HCT116 (cell line): ENCODE measurements around the gene PHF2. TPM values are rescaled to one million over a fixed set of nuclear protein-coding genes. Genes with fewer than 3 reads are reported as not detected.

ENCODE experiments used
- ATAC-seq: fragments of 200-7000 bp; cut with Tn5 transposase; 2 replicates; pipeline ENCODE4 v1.9.1; 2020; ENCODE audit warnings: mild to moderate bottlenecking, moderate library complexity
- BruUV-seq: library from RNA; stranded (reverse); fragments of 400-500 nt; replicated peaks from 2 replicates; lab custom pipeline; 2021; lab: Mats Ljungman, UMichigan
- CTCF ChIA-PET: fragments of 300-600 bp; sonication (Branson Sonifier 250); formaldehyde crosslinking; loops from one replicate; lab custom pipeline; 2021; ENCODE audit warnings: antibody characterized with exemption; lab: Charles Lee
- POLR2A ChIA-PET: fragments of 300-600, 350-600 bp; sonication (Branson Sonifier 250); formaldehyde crosslinking; loops from one replicate; lab custom pipeline; 2021; ENCODE audit warnings: antibody characterized with exemption; lab: Charles Lee
- RAD21 ChIA-PET, 2 experiments: fragments of 300-600 bp; sonication (Branson Sonifier 250); formaldehyde crosslinking; loops; one replicate each; lab custom pipeline; 2023; ENCODE audit warnings: low total read pairs in 2 of 2; ENCODE audit not compliant: uncharacterized antibody in 2 of 2, unreplicated experiment in 2 of 2, low non-redundant PET in 1 of 2; lab: Charles Lee
- DNase-seq: peaks from one replicate; pipeline ENCODE4 v3.0.0-alpha.2; 2010; ENCODE audit warnings: low read depth, low spot score
- H2AFZ ChIP-seq: fragments of 200-600 bp; shearing (Covaris generic), sonication (generic); 2 replicates; pipeline ENCODE4 v1.6.1; 2017; ENCODE audit warnings: low read depth, mixed run types, mixed read lengths, antibody characterized with exemption, low read length; ENCODE audit not compliant: poor library complexity, severe bottlenecking
- H3K27ac ChIP-seq: 2 replicates; pipeline ENCODE4 v1.5.1; 2012; ENCODE audit warnings: low read depth, low read length
- H3K27me3 ChIP-seq: fragments of 200-600 bp; sonication (generic); 2 replicates; pipeline ENCODE4 v1.6.1; 2016; ENCODE audit warnings: mixed run types, low read length, mixed read lengths; ENCODE audit not compliant: insufficient read depth
- H3K36me3 ChIP-seq, 2 experiments: fragments of 200-500 bp in 1 of 2; fragments of 200-600 bp in 1 of 2; sonication (Bioruptor generic) in 1 of 2; sonication (generic) in 1 of 2; 2 replicates each; pipeline versions ENCODE4 v1.5.1 to v1.6.1; 2014 to 2016; ENCODE audit warnings: low read length in 2 of 2, inconsistent platforms in 1 of 2, mixed read lengths in 1 of 2, mixed run types in 1 of 2; ENCODE audit not compliant: insufficient read depth in 2 of 2, control insufficient read depth in 1 of 2
- H3K4me1 ChIP-seq, 2 experiments: fragments of 200-600 bp in 1 of 2; sonication (generic) in 1 of 2; 2 replicates each; pipeline versions ENCODE4 v1.5.1 to v1.6.1; 2012 to 2017; ENCODE audit warnings: low read length in 2 of 2, inconsistent platforms in 1 of 2, mild to moderate bottlenecking in 1 of 2, mixed read lengths in 1 of 2, mixed run types in 1 of 2, moderate library complexity in 1 of 2; ENCODE audit not compliant: insufficient read depth in 2 of 2, control insufficient read depth in 1 of 2
- H3K4me2 ChIP-seq: fragments of 200-600 bp; sonication (generic); 2 replicates; pipeline ENCODE4 v1.6.1; 2017; ENCODE audit warnings: mixed run types, low read length, mixed read lengths
- H3K4me3 ChIP-seq, 2 experiments: fragments of 200-600 bp in 1 of 2; sonication (generic) in 1 of 2; replicated peaks in 1 of 2; 2 replicates each; pipeline ENCODE4 v1.5.1; 2011 to 2016; ENCODE audit warnings: low read length in 2 of 2, control low read depth in 1 of 2, low read depth in 1 of 2, mild to moderate bottlenecking in 1 of 2, mixed read lengths in 1 of 2, mixed run types in 1 of 2
- H3K79me2 ChIP-seq: fragments of 200-600 bp; sonication (generic); 2 replicates; pipeline ENCODE4 v1.6.1; 2017; ENCODE audit warnings: mild to moderate bottlenecking, mixed run types, low read length, moderate library complexity, mixed read lengths; ENCODE audit not compliant: insufficient read depth
- H3K9ac ChIP-seq: fragments of 200-600 bp; sonication (generic); 2 replicates; pipeline ENCODE4 v1.6.1; 2016; ENCODE audit warnings: low read length, mixed read lengths
- H3K9me2 ChIP-seq: fragments of 200-600 bp; sonication (generic), shearing (Covaris generic); 2 replicates; pipeline ENCODE4 v1.6.1; 2017; ENCODE audit warnings: mixed run types, mild to moderate bottlenecking, moderate library complexity; ENCODE audit not compliant: insufficient read depth
- H3K9me3 ChIP-seq, 2 experiments: fragments of 200-500 bp in 1 of 2; fragments of 200-600 bp in 1 of 2; sonication (Bioruptor generic) in 1 of 2; sonication (generic) in 1 of 2; 2 replicates each; pipeline ENCODE4 v1.6.1; 2014 to 2017; ENCODE audit warnings: low read length in 2 of 2, mixed read lengths in 2 of 2, inconsistent platforms in 1 of 2, low read depth in 1 of 2, mild to moderate bottlenecking in 1 of 2, mixed run types in 1 of 2, moderate library complexity in 1 of 2; ENCODE audit not compliant: control insufficient read depth in 1 of 2, insufficient read depth in 1 of 2
- H4K20me1 ChIP-seq: fragments of 200-600 bp; sonication (generic), shearing (Covaris generic); 2 replicates; pipeline ENCODE4 v1.6.1; 2017; ENCODE audit warnings: mixed run types, mild to moderate bottlenecking, moderate library complexity; ENCODE audit not compliant: insufficient read depth
- EGR1 ChIP-seq: IDR thresholded peaks from 2 replicates; pipeline ENCODE4 v1.6.1; 2012; ENCODE audit warnings: low read depth
- ELF1 ChIP-seq: IDR thresholded peaks from 2 replicates; pipeline ENCODE4 v1.6.1; 2012; ENCODE audit warnings: low read depth, borderline replicate concordance
- EZH2 ChIP-seq: fragments of 200-600 bp; sonication (generic); IDR thresholded peaks from 2 replicates; pipeline ENCODE4 v1.6.1; 2017; ENCODE audit warnings: antibody characterized with exemption, mixed run types
- EZH2phosphoT487 ChIP-seq: fragments of 200-600 bp; IDR thresholded peaks from 2 replicates; pipeline ENCODE4 v1.6.1; 2018; ENCODE audit warnings: antibody characterized with exemption, borderline replicate concordance
- JUND ChIP-seq: IDR thresholded peaks from 2 replicates; pipeline ENCODE4 v1.6.1; 2012
- POLR2A ChIP-seq: IDR thresholded peaks from 2 replicates; pipeline ENCODE4 v1.7.0; 2011; ENCODE audit warnings: borderline replicate concordance; ENCODE audit not compliant: insufficient read depth, insufficient read length; ENCODE audit errors: extremely low read depth
- POLR2AphosphoS5 ChIP-seq: IDR thresholded peaks from 2 replicates; pipeline ENCODE4 v1.6.1; 2011; ENCODE audit warnings: mild to moderate bottlenecking, low read depth, low read length, moderate library complexity
- SP1 ChIP-seq: IDR thresholded peaks from 2 replicates; pipeline ENCODE4 v1.6.1; 2012; ENCODE audit warnings: low read depth
- SRF ChIP-seq: IDR thresholded peaks from 2 replicates; pipeline ENCODE4 v1.6.1; 2012; ENCODE audit warnings: low read depth
- TCF7L2 ChIP-seq: IDR thresholded peaks from 2 replicates; pipeline ENCODE4 v1.7.0; 2011; ENCODE audit warnings: borderline replicate concordance, inconsistent platforms; ENCODE audit not compliant: insufficient read depth, insufficient read length; ENCODE audit errors: extremely low read depth
- ZBTB33 ChIP-seq: IDR thresholded peaks from 2 replicates; pipeline ENCODE4 v1.6.1; 2011; ENCODE audit warnings: mild to moderate bottlenecking, low read length, moderate library complexity; ENCODE audit not compliant: insufficient replicate concordance; ENCODE audit errors: extremely low read depth
- intact Hi-C: fragments of 100-400 bp; cut with micrococcal nuclease; formaldehyde crosslinking; loops from 2 replicates; pipeline ENCODE4 v1.10.0; 2022
- total RNA-seq: library from RNA; stranded (reverse); gene quantifications from one replicate; pipeline ENCODE4 v1.2.1, GENCODE V29; 2021; ENCODE audit not compliant: unreplicated experiment

The PHF2 gene
- total RNA-seq, 1 experiment from 2014 or later: 20.6 TPM

GRCh38 chr9:93593144-93593658 lies 16.8 kb downstream of the PHF2 start (continued):
- TF ChIP-seq TCF7L2: no peak
- no peak for TF ChIP-seq EZH2
- TF ChIP-seq SRF: no peak
- TF ChIP-seq EZH2phosphoT487: no peak
- TF ChIP-seq ELF1: no peak
- no peak for TF ChIP-seq JUND
- TF ChIP-seq POLR2AphosphoS5: no peak
- TF ChIP-seq SP1: no peak
- TF ChIP-seq POLR2A: no peak
- no peak for TF ChIP-seq ZBTB33

GRCh38 chr9:93594041-93594756 lies 17.8 kb downstream of the PHF2 start:
- Histone ChIP-seq H3K4me2 (no peak overlapping the region), H3K79me2 (peaks cover 19% of the 10 kb centered on the region; the same call in 1 of the 2 replicates), H3K36me3 (no peaks in the 10 kb centered on the region), H3K9me2 (no peaks in the 10 kb centered on the region), H3K4me1 (peaks cover 6 to 13% of the 10 kb centered on the region in 2 experiments; a peak in 2 of 4 replicates), H3K9ac (no peak overlapping the region), H3K4me3 (no peak overlapping the region), H3K27me3 (no peaks in the 10 kb centered on the region), H2AFZ (no peak overlapping the region), H3K9me3 (no peaks in the 10 kb centered on the region), H3K27ac (no peak overlapping the region), H4K20me1 (no peaks in the 10 kb centered on the region)
- TF ChIP-seq POLR2A (no peak), EGR1 (no peak)
- intact Hi-C loops: no loop called here
- no TSS peak for BruUV-seq
- DNase-seq: no peak
- CTCF ChIA-PET: no interaction called here
- RAD21 ChIA-PET: no interaction called here
- POLR2A ChIA-PET: no interaction called here
- no peak for ATAC-seq
